Measurements from ENCODE around the gene ODF2L.
"Not testable (repeated sequence)": the region's sequence is repeated elsewhere in the genome, so short reads cannot be mapped to it uniquely, and the experiment has no call there.

Gene ODF2L

GRCh38 chr1:86387916-86388627 lies 8.1 kb downstream of the ODF2L start:
- DNase-seq (ENCODE audit: low read depth) = no peak

GRCh38 chr1:86382878-86383277 lies 13.2 kb downstream of the ODF2L start:
- DNase-seq (ENCODE audit: low read depth) = no peak

- DNase-seq (ENCODE audit: low read depth) = no peak
Measured at GRCh38 chr1:86381223-86381622, 14.9 kb downstream of the ODF2L start.

GRCh38 chr1:86380257-86380861 lies 15.8 kb downstream of the ODF2L start:
- DNase-seq (ENCODE audit: low read depth) = peak; percentile 41

- DNase-seq (ENCODE audit: low read depth) = no peak
Measured at GRCh38 chr1:86378813-86379212, 17.3 kb downstream of the ODF2L start.

- no peak for DNase-seq (ENCODE audit: low read depth)
Measured at GRCh38 chr1:86377341-86377740, 18.8 kb downstream of the ODF2L start.

GRCh38 chr1:86375688-86376087 lies 20.4 kb downstream of the ODF2L start:
- no peak for DNase-seq (ENCODE audit: low read depth)

- no peak for DNase-seq (ENCODE audit: low read depth)
Measured at GRCh38 chr1:86370601-86371022, 25.5 kb downstream of the ODF2L start.

GRCh38 chr1:86365896-86366295 lies 30.2 kb downstream of the ODF2L start:
- DNase-seq (ENCODE audit: low read depth) = no peak

- no peak for DNase-seq (ENCODE audit: low read depth)
Measured at GRCh38 chr1:86362807-86363206, 33.3 kb downstream of the ODF2L start.

GRCh38 chr1:86357796-86358195 lies 38.3 kb downstream of the ODF2L start:
- DNase-seq (ENCODE audit: low read depth) = no peak

GRCh38 chr1:86356247-86356646 lies 39.9 kb downstream of the ODF2L start:
- DNase-seq (ENCODE audit: low read depth) = no peak

- peak; percentile 9 for DNase-seq (ENCODE audit: low read depth)
Measured at GRCh38 chr1:86352086-86352485, 44.0 kb downstream of the ODF2L start.

GRCh38 chr1:86350230-86350629 lies 45.9 kb downstream of the ODF2L start:
- not testable (repeated sequence) for DNase-seq (ENCODE audit: low read depth)

GRCh38 chr1:86346388-86346787 lies 49.7 kb downstream of the ODF2L start:
- DNase-seq (ENCODE audit: low read depth) = no peak

- no peak for DNase-seq (ENCODE audit: low read depth)
Measured at GRCh38 chr1:86345042-86345441, 51.1 kb downstream of the ODF2L start.

- no peak for DNase-seq (ENCODE audit: low read depth)
Measured at GRCh38 chr1:86339906-86340305, 56.2 kb downstream of the ODF2L start.

GRCh38 chr1:86339014-86339812 lies 56.9 kb downstream of the ODF2L start:
- no peak for DNase-seq (ENCODE audit: low read depth)

GRCh38 chr1:86335916-86336315 lies 60.2 kb downstream of the ODF2L start:
- no peak for DNase-seq (ENCODE audit: low read depth)

- no peak for DNase-seq (ENCODE audit: low read depth)
Measured at GRCh38 chr1:86325264-86325663, 70.9 kb downstream of the ODF2L start.

- no peak for DNase-seq (ENCODE audit: low read depth)
Measured at GRCh38 chr1:86324130-86324822, 71.8 kb downstream of the ODF2L start.

- no peak for DNase-seq (ENCODE audit: low read depth)
Measured at GRCh38 chr1:86322241-86322640, 73.9 kb downstream of the ODF2L start.

Measured in GM04504 (cell line).